H9 (cell line): ENCODE results near the gene UVRAG. TPM values are rescaled to one million over a fixed set of nuclear protein-coding genes. Genes with fewer than 3 reads are reported as not detected.

ENCODE experiments used
- DNase-seq: peaks from one replicate; pipeline ENCODE4 v3.0.0-alpha.2; 2017
- H2AFZ ChIP-seq: one replicate; pipeline ENCODE4 v1.6.1; 2013; ENCODE audit warnings: mild to moderate bottlenecking, low read length, control low read depth, moderate library complexity
- H2AK5ac ChIP-seq: 2 replicates; pipeline ENCODE4 v1.6.1; 2013; ENCODE audit warnings: low read length, control low read depth, mixed read lengths; ENCODE audit not compliant: insufficient read length
- H2BK120ac ChIP-seq: one replicate; pipeline ENCODE4 v1.6.1; 2013; ENCODE audit warnings: low read depth, mild to moderate bottlenecking, low read length, control low read depth, inconsistent platforms; ENCODE audit not compliant: poor library complexity, severe bottlenecking
- H2BK12ac ChIP-seq: 2 replicates; pipeline ENCODE4 v1.6.1; 2013; ENCODE audit warnings: low read length, control low read depth, mixed read lengths, low read depth; ENCODE audit not compliant: insufficient read length
- H2BK15ac ChIP-seq: 2 replicates; pipeline ENCODE4 v1.6.1; 2013; ENCODE audit warnings: low read depth, low read length, control low read depth
- H2BK20ac ChIP-seq: one replicate; pipeline ENCODE4 v1.6.1; 2013; ENCODE audit warnings: low read depth, mild to moderate bottlenecking, low read length, control low read depth, inconsistent platforms; ENCODE audit not compliant: poor library complexity, severe bottlenecking
- H2BK5ac ChIP-seq: 2 replicates; pipeline ENCODE4 v1.6.1; 2013; ENCODE audit warnings: low read length, control low read depth, mixed read lengths; ENCODE audit not compliant: insufficient read length
- H3K14ac ChIP-seq: 2 replicates; pipeline ENCODE4 v1.6.1; 2013; ENCODE audit warnings: low read length, control low read depth; ENCODE audit not compliant: insufficient read depth
- H3K18ac ChIP-seq: 2 replicates; pipeline ENCODE4 v1.6.1; 2013; ENCODE audit warnings: low read depth, mild to moderate bottlenecking, mixed read lengths, low read length, control low read depth; ENCODE audit not compliant: insufficient read length
- H3K23ac ChIP-seq: 2 replicates; pipeline ENCODE4 v1.6.1; 2013; ENCODE audit warnings: low read length, control low read depth, mixed read lengths, low read depth; ENCODE audit not compliant: insufficient read length
- H3K23me2 ChIP-seq: 2 replicates; pipeline ENCODE4 v1.6.1; 2013; ENCODE audit warnings: low read depth, mild to moderate bottlenecking, mixed read lengths, low read length, control low read depth; ENCODE audit not compliant: insufficient read length, poor library complexity, severe bottlenecking
- H3K27ac ChIP-seq: 2 replicates; pipeline ENCODE4 v1.5.1; 2013; ENCODE audit warnings: low read length, control low read depth, mixed read lengths, low read depth; ENCODE audit not compliant: insufficient read length
- H3K27me3 ChIP-seq: 2 replicates; pipeline ENCODE4 v1.6.1; 2013; ENCODE audit warnings: low read length, control low read depth, inconsistent platforms; ENCODE audit not compliant: insufficient read depth
- H3K4ac ChIP-seq: 2 replicates; pipeline ENCODE4 v1.6.1; 2013; ENCODE audit warnings: low read depth, mild to moderate bottlenecking, control low read depth, inconsistent platforms, low read length, moderate library complexity
- H3K4me1 ChIP-seq: 2 replicates; pipeline ENCODE4 v1.6.1; 2013; ENCODE audit warnings: low read length, control low read depth, inconsistent platforms; ENCODE audit not compliant: insufficient read depth
- H3K4me2 ChIP-seq: 2 replicates; pipeline ENCODE4 v1.6.1; 2013; ENCODE audit warnings: low read length, control low read depth, mixed read lengths; ENCODE audit not compliant: insufficient read length, insufficient read depth
- H3K56ac ChIP-seq: 2 replicates; pipeline ENCODE4 v1.6.1; 2013; ENCODE audit warnings: low read depth, mild to moderate bottlenecking, mixed read lengths, low read length, control low read depth; ENCODE audit not compliant: insufficient read length
- H3K79me1 ChIP-seq: 2 replicates; pipeline ENCODE4 v1.6.1; 2013; ENCODE audit warnings: low read depth, mild to moderate bottlenecking, moderate library complexity, low read length, control low read depth, inconsistent platforms; ENCODE audit not compliant: insufficient read depth, poor library complexity, severe bottlenecking
- H3K79me2 ChIP-seq: 2 replicates; pipeline ENCODE4 v1.6.1; 2013; ENCODE audit warnings: low read length, control low read depth, inconsistent platforms; ENCODE audit not compliant: insufficient read depth
- H3K9ac ChIP-seq: 2 replicates; pipeline ENCODE4 v1.6.1; 2013; ENCODE audit warnings: low read length, control low read depth, mixed read lengths; ENCODE audit not compliant: insufficient read length; ENCODE audit errors: extremely low read depth
- H3K9me3 ChIP-seq: one replicate; pipeline ENCODE4 v1.6.1; 2013; ENCODE audit warnings: low read depth, low read length, inconsistent platforms; ENCODE audit not compliant: control insufficient read depth
- H3T11ph ChIP-seq: one replicate; pipeline ENCODE4 v1.6.1; 2013; ENCODE audit warnings: mild to moderate bottlenecking, low read length, control low read depth, inconsistent platforms
- H4K20me1 ChIP-seq: one replicate; pipeline ENCODE4 v1.6.1; 2013; ENCODE audit not compliant: control insufficient read depth, insufficient read length, insufficient read depth
- H4K5ac ChIP-seq: 2 replicates; pipeline ENCODE4 v1.6.1; 2013; ENCODE audit warnings: low read depth, mild to moderate bottlenecking, mixed read lengths, low read length, control low read depth; ENCODE audit not compliant: insufficient read length
- H4K8ac ChIP-seq: replicated peaks from 2 replicates; pipeline ENCODE4 v1.6.1; 2013; ENCODE audit warnings: low read length, control low read depth, mixed read lengths, low read depth; ENCODE audit not compliant: insufficient read length
- H4K91ac ChIP-seq: 2 replicates; pipeline ENCODE4 v1.6.1; 2013; ENCODE audit warnings: low read depth, mild to moderate bottlenecking, moderate library complexity, mixed read lengths, low read length, control low read depth; ENCODE audit not compliant: insufficient read length
- H3K27ac Mint-ChIP-seq, 3 experiments: 2 replicates in 2 of 3; 3 replicates in 1 of 3; pipeline ENCODE4 v1.8.0; 2020 to 2021; ENCODE audit warnings: mixed read lengths in 3 of 3, mild to moderate bottlenecking in 1 of 3, moderate library complexity in 1 of 3
- H3K27me3 Mint-ChIP-seq: 2 replicates; pipeline ENCODE4 v1.8.0; 2021; ENCODE audit warnings: low read depth, mild to moderate bottlenecking, moderate library complexity, mixed read lengths
- H3K36me3 Mint-ChIP-seq, 3 experiments: 2 replicates in 2 of 3; 3 replicates in 1 of 3; pipeline ENCODE4 v1.8.0; 2020 to 2021; ENCODE audit warnings: low read depth in 3 of 3, mixed read lengths in 3 of 3; ENCODE audit not compliant: insufficient read depth in 1 of 3
- H3K4me1 Mint-ChIP-seq, 2 experiments: 2 replicates each; pipeline ENCODE4 v1.8.0; 2020; ENCODE audit warnings: mixed read lengths in 2 of 2
- H3K4me3 Mint-ChIP-seq, 2 experiments: 2 replicates in 1 of 2; 3 replicates in 1 of 2; pipeline ENCODE4 v1.8.0; 2020 to 2021; ENCODE audit warnings: mild to moderate bottlenecking in 2 of 2, mixed read lengths in 2 of 2, moderate library complexity in 1 of 2
- H3K9me3 Mint-ChIP-seq, 2 experiments: 2 replicates in 1 of 2; 3 replicates in 1 of 2; pipeline ENCODE4 v1.8.0; 2020; ENCODE audit warnings: mild to moderate bottlenecking in 2 of 2, mixed read lengths in 2 of 2, moderate library complexity in 1 of 2
- WGBS: extraction: QIAGEN DNeasy Blood & Tissue Kit; methylation state at CpG from one replicate; pipeline ENCODE4 v1.1.7; 2013; ENCODE audit warnings: missing lambda C conversion rate, low lambda C conversion rate, mixed read lengths; ENCODE audit not compliant: insufficient read length; ENCODE audit errors: extremely low coverage; 5-methylcytosine and 5-hydroxymethylcytosine counted together
- total RNA-seq: library from RNA; stranded (reverse); gene quantifications from 2 replicates; pipeline ENCODE4 v1.2.1, GENCODE V29; 2021
- TF ChIP-seq, protein P1 (sequence below): fragments of 200-600 bp; sonication (generic); conservative IDR thresholded peaks from 3 replicates; pipeline ENCODE4 v1.8.0; 2021; ENCODE audit warnings: antibody characterized with exemption, mild to moderate bottlenecking

UVRAG gene
- total RNA-seq, 1 experiment from 2014 or later: 18.5 TPM

- Histone ChIP-seq H4K5ac (no peak overlapping the region), H3K27ac (no peak overlapping the region), H2AK5ac (no peak overlapping the region), H3K4me1 (no peaks in the 10 kb centered on the region), H2BK15ac (no peak overlapping the region), H4K20me1 (no peaks in the 10 kb centered on the region), H4K91ac (no peak overlapping the region), H3K27me3 (no peaks in the 10 kb centered on the region), H4K8ac (no peak overlapping the region), H3K9ac (no peak overlapping the region), H2BK120ac (no peak overlapping the region), H3K79me1 (no peaks in the 10 kb centered on the region), H2BK5ac (no peak overlapping the region), H3K23me2 (no peaks in the 10 kb centered on the region), H2AFZ (no peak overlapping the region), H2BK20ac (no peak overlapping the region), H3K9me3 (no peaks in the 10 kb centered on the region), H3K56ac (no peak overlapping the region), H3K79me2 (no peaks in the 10 kb centered on the region), H3K4me2 (no peak overlapping the region), H2BK12ac (no peak overlapping the region), H3K4ac (no peak overlapping the region), H3K18ac (no peak overlapping the region), H3K23ac (no peak overlapping the region), H3K14ac (no peak overlapping the region), H3T11ph (no peak overlapping the region)
- H3K36me3 Mint-ChIP-seq: no peaks in the 10 kb centered on the region; a peak in 1 of 7 replicates
- no peaks in the 10 kb centered on the region for H3K9me3 Mint-ChIP-seq
- WGBS: no CpG with 5 or more reads among the region's 2 CpGs
- no peaks in the 10 kb centered on the region for H3K27me3 Mint-ChIP-seq
- no peaks in the 10 kb centered on the region for H3K4me1 Mint-ChIP-seq
- DNase-seq: no peak
- H3K27ac Mint-ChIP-seq: no peak overlapping the region
- TF ChIP-seq, protein P1, sequence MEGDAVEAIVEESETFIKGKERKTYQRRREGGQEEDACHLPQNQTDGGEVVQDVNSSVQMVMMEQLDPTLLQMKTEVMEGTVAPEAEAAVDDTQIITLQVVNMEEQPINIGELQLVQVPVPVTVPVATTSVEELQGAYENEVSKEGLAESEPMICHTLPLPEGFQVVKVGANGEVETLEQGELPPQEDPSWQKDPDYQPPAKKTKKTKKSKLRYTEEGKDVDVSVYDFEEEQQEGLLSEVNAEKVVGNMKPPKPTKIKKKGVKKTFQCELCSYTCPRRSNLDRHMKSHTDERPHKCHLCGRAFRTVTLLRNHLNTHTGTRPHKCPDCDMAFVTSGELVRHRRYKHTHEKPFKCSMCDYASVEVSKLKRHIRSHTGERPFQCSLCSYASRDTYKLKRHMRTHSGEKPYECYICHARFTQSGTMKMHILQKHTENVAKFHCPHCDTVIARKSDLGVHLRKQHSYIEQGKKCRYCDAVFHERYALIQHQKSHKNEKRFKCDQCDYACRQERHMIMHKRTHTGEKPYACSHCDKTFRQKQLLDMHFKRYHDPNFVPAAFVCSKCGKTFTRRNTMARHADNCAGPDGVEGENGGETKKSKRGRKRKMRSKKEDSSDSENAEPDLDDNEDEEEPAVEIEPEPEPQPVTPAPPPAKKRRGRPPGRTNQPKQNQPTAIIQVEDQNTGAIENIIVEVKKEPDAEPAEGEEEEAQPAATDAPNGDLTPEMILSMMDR: no peak
- H3K4me3 Mint-ChIP-seq: no peak overlapping the region
Measured at GRCh38 chr11:75862437-75862836, 47.4 kb downstream of the UVRAG start.
